Thyroid gland (tissue), 4 donors: ENCODE measurements around the gene DNAH11.

ENCODE experiments used
- POLR2A ChIP-seq, 2 donors: fragments of 450-650 bp; IDR thresholded peaks; one replicate each; pipeline ENCODE4 v1.6.1; 2017; ENCODE audit warnings: antibody characterized with exemption in 2 of 2, mild to moderate bottlenecking in 2 of 2, moderate library complexity in 1 of 2
- TF ChIP-seq, protein P1 (sequence below), 6 experiments: fragments of 200-600 bp in 3 of 6; fragments of 450-650 bp in 3 of 6; sonication (generic) in 3 of 6; IDR thresholded peaks; one replicate each; pipeline ENCODE4 v1.5.1; 2016 to 2019; ENCODE audit warnings: antibody characterized with exemption in 6 of 6, mild to moderate bottlenecking in 2 of 6, inconsistent platforms in 1 of 6, moderate library complexity in 1 of 6

DNA sequence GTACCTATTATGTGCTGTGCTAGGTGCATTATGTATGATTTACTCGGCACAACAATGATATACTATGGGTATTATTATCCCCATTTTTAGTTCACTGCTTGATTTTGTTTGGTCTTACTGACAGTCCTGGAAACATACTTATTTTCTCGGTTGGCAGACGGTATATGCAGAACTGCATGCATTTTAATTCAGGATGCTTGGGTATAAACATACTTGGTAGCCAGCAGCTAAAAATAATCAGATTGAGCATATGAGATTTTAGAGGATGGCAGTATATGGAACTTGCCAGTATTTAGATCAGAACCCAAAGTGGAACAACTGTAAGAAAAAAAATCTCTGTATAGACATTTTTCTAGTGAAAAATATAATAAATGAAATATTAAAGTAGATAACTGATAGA lies 163.3 kb downstream of the DNAH11 start:
- TF ChIP-seq, protein P1, sequence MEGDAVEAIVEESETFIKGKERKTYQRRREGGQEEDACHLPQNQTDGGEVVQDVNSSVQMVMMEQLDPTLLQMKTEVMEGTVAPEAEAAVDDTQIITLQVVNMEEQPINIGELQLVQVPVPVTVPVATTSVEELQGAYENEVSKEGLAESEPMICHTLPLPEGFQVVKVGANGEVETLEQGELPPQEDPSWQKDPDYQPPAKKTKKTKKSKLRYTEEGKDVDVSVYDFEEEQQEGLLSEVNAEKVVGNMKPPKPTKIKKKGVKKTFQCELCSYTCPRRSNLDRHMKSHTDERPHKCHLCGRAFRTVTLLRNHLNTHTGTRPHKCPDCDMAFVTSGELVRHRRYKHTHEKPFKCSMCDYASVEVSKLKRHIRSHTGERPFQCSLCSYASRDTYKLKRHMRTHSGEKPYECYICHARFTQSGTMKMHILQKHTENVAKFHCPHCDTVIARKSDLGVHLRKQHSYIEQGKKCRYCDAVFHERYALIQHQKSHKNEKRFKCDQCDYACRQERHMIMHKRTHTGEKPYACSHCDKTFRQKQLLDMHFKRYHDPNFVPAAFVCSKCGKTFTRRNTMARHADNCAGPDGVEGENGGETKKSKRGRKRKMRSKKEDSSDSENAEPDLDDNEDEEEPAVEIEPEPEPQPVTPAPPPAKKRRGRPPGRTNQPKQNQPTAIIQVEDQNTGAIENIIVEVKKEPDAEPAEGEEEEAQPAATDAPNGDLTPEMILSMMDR (IDR thresholded peaks at IDR 0.05): no peak
- no peak for TF ChIP-seq POLR2A (IDR thresholded peaks at IDR 0.05)
